HEK293 (cell line): ENCODE measurements around the gene PALB2.

ENCODE experiments used
- BCL11A ChIP-seq: fragments of 450-650 bp; formaldehyde crosslinking; IDR thresholded peaks from 2 replicates; pipeline ENCODE4 v1.5.1; 2016; ENCODE audit warnings: low read depth, missing biosample characterization, missing genetic modification characterization
- GLI2 ChIP-seq: fragments of 450-650 bp; formaldehyde crosslinking; IDR thresholded peaks from 2 replicates; pipeline ENCODE4; 2017; ENCODE audit warnings: missing biosample characterization, missing genetic modification characterization, low read depth, borderline replicate concordance
- HOXC10 ChIP-seq: sonication (generic); formaldehyde crosslinking; IDR thresholded peaks from 2 replicates; pipeline ENCODE4 v1.8.1; 2023; ENCODE audit warnings: mild to moderate bottlenecking, missing genetic modification reagents
- REPIN1 ChIP-seq: fragments of 450-650 bp; formaldehyde crosslinking; IDR thresholded peaks from 2 replicates; pipeline ENCODE4 v1.5.1; 2017; ENCODE audit warnings: missing biosample characterization, missing genetic modification characterization, low read depth
- REST ChIP-seq: fragments of 450-650 bp; formaldehyde crosslinking; IDR thresholded peaks from 2 replicates; pipeline ENCODE4 v1.5.1; 2016; ENCODE audit warnings: missing biosample characterization, missing genetic modification characterization
- SALL2 ChIP-seq: fragments of 450-650 bp; formaldehyde crosslinking; IDR thresholded peaks from 2 replicates; pipeline ENCODE4 v1.5.0; 2017; ENCODE audit warnings: missing biosample characterization, mild to moderate bottlenecking, missing genetic modification characterization, borderline replicate concordance
- TRIM28 ChIP-seq: IDR thresholded peaks from 2 replicates; pipeline ENCODE4 v1.6.1; 2011; ENCODE audit warnings: low read length, control low read depth, borderline replicate concordance
- TSHZ1 ChIP-seq: fragments of 450-650 bp; formaldehyde crosslinking; IDR thresholded peaks from 2 replicates; pipeline ENCODE4 v1.5.1; 2016; ENCODE audit warnings: missing biosample characterization, missing genetic modification characterization, borderline replicate concordance
- WT1 ChIP-seq: fragments of 450-650 bp; formaldehyde crosslinking; IDR thresholded peaks from 2 replicates; pipeline ENCODE4 v1.5.1; 2016; ENCODE audit warnings: missing biosample characterization, missing genetic modification characterization
- ZBTB1 ChIP-seq: fragments of 450-650 bp; formaldehyde crosslinking; IDR thresholded peaks from 2 replicates; pipeline ENCODE4 v1.5.1; 2016; ENCODE audit warnings: missing biosample characterization, missing genetic modification characterization
- ZEB2 ChIP-seq: fragments of 450-650 bp; formaldehyde crosslinking; IDR thresholded peaks from 2 replicates; pipeline ENCODE4 v1.5.1; 2016; ENCODE audit warnings: missing biosample characterization, missing genetic modification characterization
- ZNF140 ChIP-seq: fragments of 450-650 bp; formaldehyde crosslinking; IDR thresholded peaks from 2 replicates; pipeline ENCODE4 v1.5.1; 2016; ENCODE audit warnings: missing biosample characterization, missing genetic modification characterization
- ZNF157 ChIP-seq: fragments of 450-650 bp; formaldehyde crosslinking; IDR thresholded peaks from 2 replicates; pipeline ENCODE4 v1.5.1; 2016; ENCODE audit warnings: missing biosample characterization, missing genetic modification characterization
- ZNF274 ChIP-seq, 2 experiments: fragments of 200-500 bp in 1 of 2; fragments of 450-650 bp in 1 of 2; sonication (Bioruptor generic) in 1 of 2; formaldehyde crosslinking in 1 of 2; IDR thresholded peaks; 2 replicates each; pipeline versions ENCODE4 v1.5.1 to v1.6.1; 2014 to 2016; ENCODE audit warnings: borderline replicate concordance in 1 of 2, inconsistent platforms in 1 of 2, low read length in 1 of 2, missing biosample characterization in 1 of 2, missing genetic modification characterization in 1 of 2
- ZNF324 ChIP-seq: fragments of 450-650 bp; formaldehyde crosslinking; IDR thresholded peaks from 2 replicates; pipeline ENCODE4 v1.5.1; 2016; ENCODE audit warnings: missing biosample characterization, missing genetic modification characterization
- ZNF335 ChIP-seq: fragments of 450-650 bp; formaldehyde crosslinking; conservative IDR thresholded peaks from 2 replicates; pipeline ENCODE4 v1.5.1; 2016; ENCODE audit warnings: missing biosample characterization, missing genetic modification characterization
- ZNF341 ChIP-seq: fragments of 450-650 bp; formaldehyde crosslinking; IDR thresholded peaks from 2 replicates; pipeline ENCODE4; 2016; ENCODE audit warnings: low read depth, missing biosample characterization, missing genetic modification characterization
- ZNF366 ChIP-seq: fragments of 450-650 bp; formaldehyde crosslinking; conservative IDR thresholded peaks from 2 replicates; pipeline ENCODE4 v1.5.1; 2016; ENCODE audit warnings: missing biosample characterization, missing genetic modification characterization
- ZNF37A ChIP-seq: fragments of 450-650 bp; IDR thresholded peaks from 2 replicates; pipeline ENCODE4 v1.5.1; 2018; ENCODE audit warnings: missing biosample characterization, missing genetic modification characterization
- ZNF514 ChIP-seq: fragments of 450-650 bp; formaldehyde crosslinking; IDR thresholded peaks from 2 replicates; pipeline ENCODE4 v1.5.1; 2016; ENCODE audit warnings: missing biosample characterization, missing genetic modification characterization
- ZNF521 ChIP-seq: fragments of 450-650 bp; formaldehyde crosslinking; IDR thresholded peaks from 2 replicates; pipeline ENCODE4 v1.5.1; 2017; ENCODE audit warnings: missing biosample characterization, mild to moderate bottlenecking, missing genetic modification characterization
- ZNF529 ChIP-seq: fragments of 450-650 bp; formaldehyde crosslinking; IDR thresholded peaks from 2 replicates; pipeline ENCODE4 v1.5.1; 2017; ENCODE audit warnings: missing genetic modification characterization, missing biosample characterization; ENCODE audit not compliant: insufficient replicate concordance
- ZNF549 ChIP-seq: fragments of 450-650 bp; IDR thresholded peaks from 2 replicates; pipeline ENCODE4 v1.5.1; 2018; ENCODE audit warnings: missing biosample characterization, missing genetic modification characterization, mild to moderate bottlenecking, inconsistent platforms, moderate library complexity
- ZNF560 ChIP-seq: fragments of 450-650 bp; formaldehyde crosslinking; IDR thresholded peaks from 2 replicates; pipeline ENCODE4 v1.5.1; 2017; ENCODE audit warnings: missing biosample characterization, missing genetic modification characterization, borderline replicate concordance
- ZNF623 ChIP-seq: fragments of 450-650 bp; formaldehyde crosslinking; IDR thresholded peaks from 2 replicates; pipeline ENCODE4 v1.5.1; 2016; ENCODE audit warnings: missing biosample characterization, missing genetic modification characterization
- ZNF76 ChIP-seq: fragments of 450-650 bp; formaldehyde crosslinking; IDR thresholded peaks from 2 replicates; pipeline ENCODE4; 2016; ENCODE audit warnings: low read depth, missing biosample characterization, missing genetic modification characterization, borderline replicate concordance
- ZNF785 ChIP-seq: fragments of 450-650 bp; formaldehyde crosslinking; IDR thresholded peaks from 2 replicates; pipeline ENCODE4 v1.5.1; 2016; ENCODE audit warnings: missing biosample characterization, missing genetic modification characterization
- TF ChIP-seq, protein P1 (sequence below): fragments of 450-650 bp; formaldehyde crosslinking; IDR thresholded peaks from 2 replicates; pipeline ENCODE4 v1.5.1; 2016; ENCODE audit warnings: missing biosample characterization, missing genetic modification characterization
- TF ChIP-seq, protein P2 (sequence below): fragments of 450-650 bp; formaldehyde crosslinking; optimal IDR thresholded peaks from 2 replicates; pipeline ENCODE3; 2016; ENCODE audit warnings: missing biosample characterization, mild to moderate bottlenecking, missing genetic modification characterization

PALB2 gene

GRCh38 chr16:23678430-23679273, 37.5 kb upstream of the PALB2 start, which contains the start of gene PLK1 (continued):
- TF ChIP-seq GLI2 (tag by site-specific recombination), result no peak
- TF ChIP-seq BCL11A (tag by site-specific recombination), result no peak
- no peak for TF ChIP-seq REPIN1 (tag by site-specific recombination)
- TF ChIP-seq ZNF549, result no peak
- no peak for TF ChIP-seq HOXC10 (CRISPR knock-in tag)
- no peak for TF ChIP-seq ZNF529 (tag by site-specific recombination)
- no peak for TF ChIP-seq ZNF140 (tag by site-specific recombination)
- TF ChIP-seq ZNF274 (IDR thresholded peaks at IDR 0.05; ENCODE audit: low read length), result no peak
- TF ChIP-seq ZNF274 (tag by site-specific recombination; IDR thresholded peaks at IDR 0.05; ENCODE audit: borderline replicate concordance), result no peak
- no peak for TF ChIP-seq ZNF37A (tag by site-specific recombination)
- TF ChIP-seq ZNF341 (tag by site-specific recombination), result peak; percentile 83
- TF ChIP-seq TSHZ1, result no peak
- TF ChIP-seq ZNF76 (tag by site-specific recombination), result peak; percentile 95
- peak; percentile 39; the same call in 1 of the 2 replicates for TF ChIP-seq WT1 (tag by site-specific recombination)
- TF ChIP-seq ZNF785, result no peak
- TF ChIP-seq ZNF560 (tag by site-specific recombination), result no peak
- TF ChIP-seq, protein P1, sequence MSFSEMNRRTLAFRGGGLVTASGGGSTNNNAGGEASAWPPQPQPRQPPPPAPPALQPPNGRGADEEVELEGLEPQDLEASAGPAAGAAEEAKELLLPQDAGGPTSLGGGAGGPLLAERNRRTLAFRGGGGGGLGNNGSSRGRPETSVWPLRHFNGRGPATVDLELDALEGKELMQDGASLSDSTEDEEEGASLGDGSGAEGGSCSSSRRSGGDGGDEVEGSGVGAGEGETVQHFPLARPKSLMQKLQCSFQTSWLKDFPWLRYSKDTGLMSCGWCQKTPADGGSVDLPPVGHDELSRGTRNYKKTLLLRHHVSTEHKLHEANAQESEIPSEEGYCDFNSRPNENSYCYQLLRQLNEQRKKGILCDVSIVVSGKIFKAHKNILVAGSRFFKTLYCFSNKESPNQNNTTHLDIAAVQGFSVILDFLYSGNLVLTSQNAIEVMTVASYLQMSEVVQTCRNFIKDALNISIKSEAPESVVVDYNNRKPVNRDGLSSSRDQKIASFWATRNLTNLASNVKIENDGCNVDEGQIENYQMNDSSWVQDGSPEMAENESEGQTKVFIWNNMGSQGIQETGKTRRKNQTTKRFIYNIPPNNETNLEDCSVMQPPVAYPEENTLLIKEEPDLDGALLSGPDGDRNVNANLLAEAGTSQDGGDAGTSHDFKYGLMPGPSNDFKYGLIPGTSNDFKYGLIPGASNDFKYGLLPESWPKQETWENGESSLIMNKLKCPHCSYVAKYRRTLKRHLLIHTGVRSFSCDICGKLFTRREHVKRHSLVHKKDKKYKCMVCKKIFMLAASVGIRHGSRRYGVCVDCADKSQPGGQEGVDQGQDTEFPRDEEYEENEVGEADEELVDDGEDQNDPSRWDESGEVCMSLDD, result no peak
- peak; percentile 22; the same call in 1 of the 2 replicates for TF ChIP-seq ZEB2 (tag by site-specific recombination)
- TF ChIP-seq ZNF157, result no peak
- no peak for TF ChIP-seq ZNF324 (tag by site-specific recombination)
- TF ChIP-seq ZNF623 (tag by site-specific recombination), result no peak
- no peak for TF ChIP-seq ZNF514 (tag by site-specific recombination)
- no peak for TF ChIP-seq ZNF521 (tag by site-specific recombination)
- TF ChIP-seq, protein P2, sequence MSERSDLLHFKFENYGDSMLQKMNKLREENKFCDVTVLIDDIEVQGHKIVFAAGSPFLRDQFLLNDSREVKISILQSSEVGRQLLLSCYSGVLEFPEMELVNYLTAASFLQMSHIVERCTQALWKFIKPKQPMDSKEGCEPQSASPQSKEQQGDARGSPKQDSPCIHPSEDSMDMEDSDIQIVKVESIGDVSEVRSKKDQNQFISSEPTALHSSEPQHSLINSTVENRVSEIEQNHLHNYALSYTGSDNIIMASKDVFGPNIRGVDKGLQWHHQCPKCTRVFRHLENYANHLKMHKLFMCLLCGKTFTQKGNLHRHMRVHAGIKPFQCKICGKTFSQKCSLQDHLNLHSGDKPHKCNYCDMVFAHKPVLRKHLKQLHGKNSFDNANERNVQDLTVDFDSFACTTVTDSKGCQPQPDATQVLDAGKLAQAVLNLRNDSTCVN (tag by site-specific recombination), result peak; percentile 50
- no peak for TF ChIP-seq ZBTB1 (tag by site-specific recombination)
- TF ChIP-seq REST (tag by site-specific recombination), result no peak
- peak; percentile 84 for TF ChIP-seq ZNF335
- no peak for TF ChIP-seq SALL2 (tag by site-specific recombination)
- TF ChIP-seq ZNF366 (tag by site-specific recombination), result no peak
- no peak for TF ChIP-seq TRIM28
